B cell (primary cell): Measurements from ENCODE around the gene KCNK4. TPM values are rescaled to one million over a fixed set of nuclear protein-coding genes. Genes with fewer than 3 reads are reported as not detected.

Experiments
- ATAC-seq: fragments of 200-7000 bp; cut with Tn5 transposase; one replicate; pipeline ENCODE4 v1.10.0; 2021; ENCODE audit warnings: low read depth, mild to moderate bottlenecking, moderate number of reproducible peaks, moderate library complexity
- CTCF ChIA-PET: fragments of 350-600 bp; sonication (Branson Sonifier 250); formaldehyde crosslinking; loops from one replicate; lab custom pipeline; 2021; ENCODE audit warnings: antibody characterized with exemption, inconsistent platforms; lab: Charles Lee
- POLR2A ChIA-PET: fragments of 350-600 bp; sonication (Branson Sonifier 250); formaldehyde crosslinking; loops from one replicate; lab custom pipeline; 2021; ENCODE audit warnings: antibody characterized with exemption; lab: Charles Lee
- DNase-seq: peaks from one replicate; pipeline ENCODE4 v3.0.0; 2013
- H2AFZ ChIP-seq: 2 replicates; pipeline ENCODE4 v1.6.1; 2012; ENCODE audit warnings: mild to moderate bottlenecking, low read depth, low read length; ENCODE audit not compliant: insufficient read depth, poor library complexity, severe bottlenecking
- H3K27ac ChIP-seq, 2 donors: 1 replicate in 1 of 2; 2 replicates in 1 of 2; pipeline ENCODE4 v1.5.1; 2012 to 2013; ENCODE audit warnings: low read length in 2 of 2, mild to moderate bottlenecking in 2 of 2, moderate library complexity in 1 of 2
- H3K27me3 ChIP-seq, 4 experiments: fragments of 200-600 bp in 1 of 4; sonication (generic) in 1 of 4; replicated peaks in 1 of 4; 1 replicate in 2 of 4; 2 replicates in 2 of 4; pipeline versions ENCODE4 v1.6.1 to v1.7.0; 2013 to 2016; ENCODE audit warnings: low read length in 3 of 4, mild to moderate bottlenecking in 2 of 4, mixed read lengths in 1 of 4, moderate library complexity in 1 of 4; ENCODE audit not compliant: insufficient read depth in 4 of 4, control insufficient read depth in 3 of 4; ENCODE audit errors: control extremely low read depth in 1 of 4
- H3K36me3 ChIP-seq, 2 experiments: replicated peaks in 1 of 2; 1 replicate in 1 of 2; 2 replicates in 1 of 2; pipeline versions ENCODE4 v1.6.1 to v1.7.1; 2013; ENCODE audit warnings: low read length in 1 of 2; ENCODE audit not compliant: insufficient read depth in 2 of 2, control insufficient read depth in 1 of 2; ENCODE audit errors: control extremely low read depth in 1 of 2, extremely low read depth in 1 of 2
- H3K4me1 ChIP-seq, 2 donors: fragments of 200-600 bp in 1 of 2; sonication (generic) in 1 of 2; 1 replicate in 1 of 2; 2 replicates in 1 of 2; pipeline versions ENCODE4 v1.5.1 to v1.6.1; 2013 to 2017; ENCODE audit warnings: low read length in 2 of 2; ENCODE audit not compliant: control insufficient read depth in 2 of 2, insufficient read depth in 2 of 2
- H3K4me2 ChIP-seq: replicated peaks from 2 replicates; pipeline ENCODE3; 2012; ENCODE audit warnings: mild to moderate bottlenecking, low read depth, low read length; ENCODE audit not compliant: poor library complexity, severe bottlenecking
- H3K4me3 ChIP-seq, 5 experiments: fragments of 200-600 bp in 1 of 5; sonication (generic) in 1 of 5; 1 replicate in 3 of 5; 2 replicates in 2 of 5; pipeline versions ENCODE4 v1.5.1 to v1.7.0; 2011 to 2016; ENCODE audit warnings: low read length in 4 of 5, mild to moderate bottlenecking in 4 of 5, low read depth in 2 of 5, control low read depth in 1 of 5, moderate library complexity in 1 of 5; ENCODE audit not compliant: insufficient read depth in 1 of 5; ENCODE audit errors: control extremely low read depth in 1 of 5, extremely low read depth in 1 of 5
- H3K79me2 ChIP-seq: fragments of 200-600 bp; sonication (generic); one replicate; pipeline ENCODE4 v1.6.0; 2016; ENCODE audit warnings: low read length; ENCODE audit not compliant: control insufficient read depth, insufficient read depth
- H3K9ac ChIP-seq: fragments of 200-600 bp; sonication (generic); 2 replicates; pipeline ENCODE4 v1.6.1; 2017; ENCODE audit warnings: mild to moderate bottlenecking, low read length, moderate library complexity
- H3K9me3 ChIP-seq, 3 donors: one replicate each; pipeline versions ENCODE4 v1.6.1 to v1.7.1; 2013; ENCODE audit warnings: low read length in 2 of 3; ENCODE audit not compliant: control insufficient read depth in 2 of 3, insufficient read depth in 1 of 3; ENCODE audit errors: control extremely low read depth in 1 of 3
- H4K20me1 ChIP-seq: 2 replicates; pipeline ENCODE4 v1.6.0; 2012; ENCODE audit warnings: mild to moderate bottlenecking, low read length; ENCODE audit not compliant: insufficient read depth, control insufficient read depth, poor library complexity, severe bottlenecking
- H3K27ac Mint-ChIP-seq: one replicate; pipeline ENCODE4 v1.8.0; 2021; ENCODE audit warnings: mixed read lengths
- H3K27me3 Mint-ChIP-seq: one replicate; pipeline ENCODE4 v1.8.0; 2021; ENCODE audit warnings: mixed read lengths
- H3K4me1 Mint-ChIP-seq: one replicate; pipeline ENCODE4 v1.8.0; 2021; ENCODE audit warnings: mixed read lengths
- H3K4me3 Mint-ChIP-seq: one replicate; pipeline ENCODE4 v1.8.0; 2021; ENCODE audit warnings: mixed read lengths
- H3K9me3 Mint-ChIP-seq: one replicate; pipeline ENCODE4 v1.8.0; 2022; ENCODE audit warnings: mixed read lengths; ENCODE audit not compliant: insufficient read depth
- CTCF ChIP-seq: fragments of 200-600 bp; IDR thresholded peaks from one replicate; pipeline ENCODE4 v1.8.0; 2022; ENCODE audit warnings: antibody characterized with exemption, mild to moderate bottlenecking
- EZH2 ChIP-seq: IDR thresholded peaks from 2 replicates; pipeline ENCODE4 v1.6.1; 2012; ENCODE audit warnings: borderline replicate concordance, low read depth, mild to moderate bottlenecking, moderate library complexity, low read length; ENCODE audit not compliant: insufficient read depth, poor library complexity, severe bottlenecking
- WGBS: methylation state at CpG from one replicate; pipeline ENCODE4 v1.1.5; 2013; ENCODE audit warnings: missing lambda C conversion rate; ENCODE audit not compliant: insufficient coverage; 5-methylcytosine and 5-hydroxymethylcytosine counted together
- intact Hi-C: fragments of 100-400 bp; cut with micrococcal nuclease; formaldehyde crosslinking; loops from one replicate; pipeline ENCODE4 v1.10.0; 2022
- polyA plus RNA-seq: library from polyadenylated mRNA; depleted of rRNA; stranded (reverse); fragments of >200 nt; gene quantifications from 2 replicates; pipeline ENCODE4 v1.2.3, GENCODE V29; 2012
- total RNA-seq, 2 donors: library from RNA; stranded (reverse); fragments of 120-200 nt in 1 of 2; gene quantifications; 1 replicate in 1 of 2; 2 replicates in 1 of 2; pipeline versions ENCODE4 v1.2.3 to v1.2.4, GENCODE V29; 2013 to 2022

Gene KCNK4
- total and polyA plus RNA-seq, 2 donors (not counting 1 experiment from before 2014, with no cell fraction given), result 0.32 TPM; not detected in 1

GRCh38 chr11:64252003-64252872 lies 38.9 kb upstream of the KCNK4 start:
- Histone ChIP-seq H3K4me1 (peaks cover 17 to 30% of the 10 kb centered on the region in 2 donors), H3K36me3 (no peaks in the 10 kb centered on the region), H2AFZ (peak overlapping the region; percentile 82), H3K79me2 (peaks cover 4% of the 10 kb centered on the region), H3K9ac (peak overlapping the region; percentile 76), H3K9me3 (no peaks in the 10 kb centered on the region), H3K4me3 (peak overlapping the region; percentile 39 to 87 (median 63)), H3K27ac (no peak overlapping the region), H3K27me3 (no peaks in the 10 kb centered on the region), H3K4me2 (peak overlapping the region; percentile 90), H4K20me1 (no peaks in the 10 kb centered on the region)
- TF ChIP-seq CTCF (peak; percentile 39), EZH2 (no peak)
- peak; percentile 63 for DNase-seq
- 2% methylated on average over 14 of the region's 23 CpGs for WGBS
- peak overlapping the region; percentile 76 for H3K27ac Mint-ChIP-seq
- H3K27me3 Mint-ChIP-seq, result no peaks in the 10 kb centered on the region
- CTCF ChIA-PET, result interaction anchor here (0.7 to 10.4 kb wide), 12 partner anchors 11 to 103 kb away, joined by 3 to 141 read pairs (median 6); partner anchors contain the start of genes CATSPERZ, FERMT3, FKBP2 and NUDT22
- ATAC-seq, result no peak
- intact Hi-C loops, result no loop called here
- peaks cover 22% of the 10 kb centered on the region for H3K4me1 Mint-ChIP-seq
- no peaks in the 10 kb centered on the region for H3K9me3 Mint-ChIP-seq
- POLR2A ChIA-PET, result interaction anchor here (0.7 to 1.2 kb wide), 5 partner anchors 10 to 48 kb away, joined by 3 to 6 read pairs (median 3); partner anchors contain the start of genes BAD and GPR137
- peak overlapping the region; percentile 88 for H3K4me3 Mint-ChIP-seq

- no peak overlapping the region for H3K4me3 ChIP-seq
- no peak overlapping the region for H3K27ac Mint-ChIP-seq
- H3K4me3 Mint-ChIP-seq, result peak overlapping the region; percentile 41
- ATAC-seq, result no peak
- H3K4me1 Mint-ChIP-seq, result peaks cover 18% of the 10 kb centered on the region
- H4K20me1 ChIP-seq, result no peaks in the 10 kb centered on the region
- H3K4me1 ChIP-seq, result peaks cover 17 to 23% of the 10 kb centered on the region in 2 donors
- POLR2A ChIA-PET, result no interaction called here
- no peaks in the 10 kb centered on the region for H3K9me3 Mint-ChIP-seq
- H3K27me3 Mint-ChIP-seq, result no peaks in the 10 kb centered on the region
- intact Hi-C loops, result no loop called here
- DNase-seq, result no peak
- CTCF ChIA-PET, result interaction anchor here (3.8 to 10.4 kb wide), 3 partner anchors 16 to 49 kb away, joined by 25 to 141 read pairs (median 51); partner anchors contain the start of genes CATSPERZ and FERMT3
- H2AFZ ChIP-seq, result no peak overlapping the region
- no peak overlapping the region for H3K9ac ChIP-seq
- H3K79me2 ChIP-seq, result peaks cover 4% of the 10 kb centered on the region
- no peaks in the 10 kb centered on the region for H3K27me3 ChIP-seq
- H3K9me3 ChIP-seq, result no peaks in the 10 kb centered on the region
- no peak overlapping the region for H3K27ac ChIP-seq
- peak overlapping the region; percentile 90 for H3K4me2 ChIP-seq
- TF ChIP-seq EZH2, result no peak
- no peaks in the 10 kb centered on the region for H3K36me3 ChIP-seq
- 91% methylated on average over 8 of the region's 8 CpGs for WGBS
Measured at GRCh38 chr11:64253043-64253442, 38.1 kb upstream of the KCNK4 start.
